SKM-1 (cell line): ENCODE measurements around the gene KCTD10.
"Not testable (repeated sequence)": the region's sequence is repeated elsewhere in the genome, so short reads cannot be mapped to it uniquely, and the experiment has no call there.

Experiments
- DNase-seq: peaks from one replicate; lab custom pipeline; 2025; ENCODE audit not compliant: unreplicated experiment; lab: John Stamatoyannopoulos, UW

The KCTD10 gene

DNA sequence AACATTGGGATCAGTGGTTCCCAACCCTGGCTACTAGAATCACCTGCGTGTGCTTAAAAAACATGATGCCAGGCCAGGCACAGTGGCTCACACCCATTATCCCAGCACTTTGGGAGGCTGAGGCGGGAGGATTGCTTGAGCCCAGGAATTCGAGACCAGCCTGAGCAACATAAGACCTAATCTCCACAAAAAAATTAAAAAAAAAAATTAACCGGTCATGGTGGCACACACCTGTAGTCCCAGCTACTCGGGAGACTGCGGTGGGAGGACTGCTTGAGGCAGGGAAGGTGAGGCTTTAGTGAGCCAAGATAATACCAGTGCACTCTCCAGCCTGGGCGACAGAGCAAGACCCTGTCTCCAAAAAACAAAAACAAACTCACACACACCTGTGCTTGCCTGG is 2.0 kb downstream of the KCTD10 start:
- no peak for DNase-seq

GRCh38 chr12:109473526-109474270 is 3.4 kb downstream of the KCTD10 start:
- DNase-seq: not testable (repeated sequence)

DNA sequence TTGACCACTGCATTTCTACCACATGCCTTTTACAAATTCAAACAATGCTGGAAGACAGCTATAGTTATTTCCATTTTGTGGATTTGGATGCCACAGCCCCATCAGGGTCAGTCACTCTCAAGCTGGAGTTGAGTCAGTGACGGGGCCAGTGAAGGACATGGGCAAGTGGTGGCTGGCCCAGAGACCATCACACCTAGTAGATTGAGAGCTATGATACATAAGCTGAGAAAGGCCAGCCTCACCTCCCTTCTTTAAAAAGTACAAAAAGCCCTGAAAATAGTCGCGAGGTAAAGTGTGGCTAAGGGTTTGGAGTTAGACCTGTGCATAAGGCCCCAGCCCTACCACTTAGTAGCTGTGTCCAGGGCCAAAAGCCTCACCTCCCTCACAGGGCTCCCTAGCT is 4.1 kb downstream of the KCTD10 start:
- no peak for DNase-seq

DNA sequence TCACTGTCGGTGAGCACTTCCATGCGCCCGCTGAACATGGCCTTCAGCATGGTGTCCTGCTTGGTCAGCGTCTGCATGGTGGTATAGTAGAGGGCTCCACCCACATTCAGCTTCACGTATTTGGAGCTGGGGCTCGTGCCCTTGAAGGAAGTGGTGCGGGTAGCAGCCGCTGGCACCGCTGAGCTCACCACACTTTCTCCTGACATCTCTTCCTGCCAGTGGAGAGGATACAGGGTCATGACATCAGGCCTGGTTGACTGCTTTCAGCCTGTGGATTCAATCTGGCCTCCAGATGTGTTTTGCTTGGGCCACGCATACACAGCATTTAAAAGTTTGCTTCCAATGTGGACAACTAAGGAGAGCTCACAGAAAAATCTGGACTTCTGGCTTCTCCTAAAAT is 7.6 kb downstream of the KCTD10 start:
- no peak for DNase-seq

DNA sequence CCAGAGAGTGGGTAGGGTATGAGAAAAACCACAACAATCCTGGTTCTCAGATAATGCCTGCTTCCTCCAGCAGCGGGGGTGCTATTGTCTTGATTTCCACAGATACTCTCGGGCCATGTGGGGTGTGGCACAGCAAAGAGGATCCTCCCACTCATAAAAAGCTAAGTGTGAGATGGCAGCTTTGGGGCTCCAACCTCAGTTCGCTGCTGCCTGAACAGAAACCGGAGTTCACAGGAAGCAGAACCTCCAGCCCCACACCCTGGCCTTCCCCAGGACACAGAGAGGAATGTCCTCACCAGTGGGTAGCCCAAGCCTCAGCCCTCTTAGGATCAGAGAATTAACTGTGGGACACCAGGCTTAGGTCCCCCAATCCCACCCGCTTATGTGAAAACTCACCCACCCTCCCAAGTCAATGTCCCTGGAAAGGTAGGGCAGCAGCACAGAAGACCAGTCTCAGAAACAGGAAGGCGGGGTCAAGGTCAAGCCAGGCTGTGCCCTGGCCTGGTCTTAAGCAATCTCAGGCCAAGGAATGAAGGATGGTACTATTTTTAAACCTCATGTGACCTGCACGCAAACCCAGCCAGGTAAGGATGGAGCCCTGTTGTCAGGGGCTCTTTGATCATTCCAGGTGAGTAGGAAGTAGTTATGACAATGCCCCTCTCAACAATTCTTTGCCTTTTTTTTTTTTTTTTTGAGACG is 9.0 kb downstream of the KCTD10 start:
- DNase-seq: no peak

- no peak for DNase-seq
Observed at GRCh38 chr12:109466821-109467220, 10.3 kb downstream of the KCTD10 start.

- no peak for DNase-seq
Observed at GRCh38 chr12:109466305-109466704, 10.8 kb downstream of the KCTD10 start.

- no peak for DNase-seq
Observed at GRCh38 chr12:109464642-109465351, 12.3 kb downstream of the KCTD10 start.

DNA sequence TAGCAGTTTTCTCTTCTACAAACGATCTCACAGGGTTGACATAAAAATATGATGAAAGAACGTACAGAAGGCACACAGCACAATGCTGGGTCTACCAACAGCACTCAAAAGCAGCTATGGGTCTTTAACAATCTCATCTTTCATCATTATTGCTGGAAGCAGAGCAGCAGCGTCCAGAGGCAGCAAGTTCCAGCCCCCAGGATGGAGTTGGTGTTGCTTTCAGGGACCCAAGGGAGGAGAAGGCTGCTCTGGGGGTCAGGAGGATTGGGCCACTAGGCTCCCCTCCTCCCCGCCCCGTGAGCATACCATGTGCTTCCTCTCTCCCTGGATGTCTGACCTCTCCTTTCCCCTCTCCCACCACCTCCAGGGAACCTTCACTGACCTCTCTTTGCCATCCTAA is 13.3 kb downstream of the KCTD10 start:
- no peak for DNase-seq

DNA sequence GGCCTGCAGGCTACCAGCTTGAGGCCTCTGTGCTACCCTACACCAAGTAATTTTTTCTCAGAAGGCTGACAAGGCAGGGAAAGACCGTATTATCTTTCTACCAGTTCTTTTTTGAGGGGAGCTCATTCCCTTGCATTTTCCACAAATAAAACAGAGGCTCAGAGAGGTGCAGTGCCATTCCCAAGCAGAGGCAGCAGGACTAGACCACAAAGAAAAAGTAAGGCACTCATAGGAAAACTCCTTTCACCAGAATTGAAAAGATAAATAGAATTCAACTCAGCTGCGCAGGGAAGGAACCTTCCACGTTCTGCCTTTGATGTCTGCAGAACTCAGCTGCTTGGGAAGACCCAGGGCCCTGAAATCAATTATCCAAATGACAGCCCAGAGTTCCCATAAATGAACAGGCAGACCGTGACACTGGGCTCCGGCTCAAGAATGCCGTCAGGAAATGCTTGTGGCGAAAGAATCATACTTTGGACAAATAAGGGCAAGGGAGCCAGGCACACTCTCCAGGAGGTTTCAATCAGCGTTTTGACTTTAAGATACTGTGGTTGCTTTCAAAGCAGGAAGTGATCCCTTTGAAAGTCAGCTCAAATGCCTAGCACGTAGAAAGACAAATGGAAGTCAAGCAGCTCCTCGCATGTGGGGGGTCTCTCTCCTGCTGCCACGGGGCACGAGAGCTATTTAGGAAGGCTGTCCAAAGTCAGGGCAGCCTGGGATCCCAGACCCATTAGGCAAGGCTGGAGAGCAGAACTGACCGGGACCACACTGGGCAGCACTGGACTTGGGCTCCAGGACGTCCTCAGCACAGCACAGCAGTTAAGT is 14.0 kb downstream of the KCTD10 start:
- DNase-seq: no peak

DNA sequence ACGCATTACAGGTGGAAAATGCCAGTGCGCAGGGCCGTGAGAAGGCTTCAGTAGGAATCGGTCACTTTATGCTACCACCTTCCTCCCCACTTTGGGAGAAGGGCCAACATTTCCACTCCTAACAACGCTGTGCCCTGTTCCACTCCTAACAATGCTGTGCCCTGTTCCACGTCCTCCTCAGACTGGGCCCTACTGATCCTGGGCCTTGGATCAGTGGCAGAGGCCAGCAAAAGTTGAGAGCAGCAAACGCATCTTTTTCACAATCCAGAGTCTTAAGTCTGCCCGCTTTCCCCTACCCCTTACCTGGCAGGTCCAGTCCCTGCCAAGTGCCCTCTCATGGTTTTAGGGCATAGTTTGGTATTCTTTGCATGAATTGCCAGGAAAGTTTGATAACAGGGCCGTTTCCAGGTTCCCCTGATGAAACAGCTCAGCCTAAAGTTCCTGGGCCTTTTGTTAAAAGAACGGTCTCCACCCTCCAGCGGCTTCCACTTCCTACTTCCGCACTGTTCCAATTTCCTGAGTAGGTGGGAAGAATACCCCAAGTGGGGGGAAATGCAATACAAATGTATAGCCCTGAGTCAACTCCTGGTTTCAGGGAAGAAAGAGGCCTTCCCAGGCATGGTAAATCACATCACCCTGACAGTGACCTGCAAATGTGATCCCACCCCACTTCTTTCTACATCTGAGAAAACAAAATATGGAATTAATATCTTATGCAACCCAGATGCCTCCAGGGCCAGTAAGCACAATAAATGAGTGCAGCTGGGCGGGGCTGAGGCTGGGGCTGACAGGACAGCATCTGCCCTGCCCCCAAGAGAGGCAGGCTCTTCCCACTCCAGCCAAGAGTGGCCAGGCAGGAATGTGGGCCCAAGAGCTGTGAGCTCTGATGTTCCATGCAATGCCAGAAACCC is 15.0 kb downstream of the KCTD10 start:
- DNase-seq: no peak

GRCh38 chr12:109461049-109461845 is 15.9 kb downstream of the KCTD10 start:
- DNase-seq: peak; percentile 26

- DNase-seq: no peak
Observed at GRCh38 chr12:109460538-109460937, 16.6 kb downstream of the KCTD10 start.

DNA sequence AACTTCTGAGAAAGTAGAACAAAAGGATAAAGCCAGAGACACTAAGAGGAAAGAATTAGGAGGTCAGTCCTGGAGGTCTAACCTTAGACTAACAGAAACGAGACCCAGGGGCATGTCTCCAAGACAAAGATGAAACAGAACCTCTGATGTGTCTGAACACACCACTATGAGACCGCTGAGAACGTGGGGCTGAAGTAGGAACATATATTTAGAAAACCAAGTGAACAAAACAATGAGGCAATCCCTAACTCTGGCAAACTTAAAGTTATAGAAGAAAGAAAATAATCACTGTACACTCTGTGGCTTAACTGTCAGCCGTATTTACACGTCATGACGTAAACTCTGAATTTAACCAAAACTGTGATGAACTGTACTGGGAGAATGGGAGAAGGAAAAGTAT is 17.9 kb downstream of the KCTD10 start:
- DNase-seq: no peak

DNA sequence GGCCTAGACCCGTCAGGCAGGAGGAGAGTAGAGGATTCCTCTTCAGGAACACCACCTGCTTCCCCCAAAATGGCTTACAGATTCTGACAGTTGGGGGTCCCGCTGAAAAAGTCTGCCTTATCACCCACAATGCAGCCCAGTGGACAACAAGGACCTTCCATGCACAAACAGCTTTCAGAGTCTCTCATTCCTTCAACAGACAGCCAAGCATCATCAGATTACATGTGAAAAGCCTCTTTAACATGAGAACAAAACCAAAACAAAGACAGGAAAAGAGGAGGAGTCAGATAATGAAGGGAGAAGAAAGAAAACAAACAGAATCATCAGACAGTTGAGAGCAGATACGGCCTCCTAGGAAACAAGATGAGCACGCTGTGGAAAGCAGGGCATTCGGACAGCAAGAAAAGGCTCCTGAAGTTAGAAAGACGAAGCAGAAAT is 18.3 kb downstream of the KCTD10 start:
- DNase-seq: no peak

DNA sequence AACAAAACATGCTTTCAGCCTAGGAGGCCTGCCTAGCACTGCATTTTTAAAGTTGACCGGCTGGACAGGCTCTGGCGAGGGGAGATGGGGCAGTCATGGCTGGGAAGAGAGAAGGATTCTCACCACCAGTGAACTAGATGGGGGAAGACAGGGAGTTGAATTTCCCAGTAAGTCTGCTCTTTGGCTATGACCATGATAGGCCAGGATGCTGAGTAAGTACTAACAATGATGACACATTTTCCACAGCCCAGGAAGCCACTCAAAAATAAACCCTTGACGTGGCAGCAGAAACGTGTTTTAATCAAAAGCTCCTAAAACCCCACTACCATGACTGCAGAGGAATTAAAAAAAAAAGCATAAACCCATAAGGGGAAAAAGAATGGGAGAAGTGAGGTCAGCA is 19.0 kb downstream of the KCTD10 start:
- DNase-seq: no peak

- DNase-seq: no peak
Observed at GRCh38 chr12:109455706-109456105, 21.4 kb downstream of the KCTD10 start.

DNA sequence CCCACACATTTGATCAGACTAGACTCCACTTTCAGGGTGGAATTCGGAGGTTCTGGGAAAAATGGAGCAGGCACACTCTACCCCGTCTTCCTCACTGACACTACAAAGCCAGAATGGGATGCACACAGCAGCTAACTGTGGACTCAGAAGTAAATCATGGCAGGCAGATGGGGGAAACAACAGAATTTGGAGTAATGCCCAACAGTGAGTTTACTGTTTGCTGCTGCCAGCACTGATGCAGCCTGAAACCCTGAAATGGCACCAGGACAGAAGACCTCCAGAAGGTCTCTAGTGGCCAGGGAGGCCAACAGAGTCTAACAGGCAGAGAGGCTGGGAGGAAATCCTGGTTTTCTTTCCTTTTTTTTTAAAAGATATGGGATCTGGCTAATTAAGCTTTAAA is 24.6 kb downstream of the KCTD10 start:
- no peak for DNase-seq

DNA sequence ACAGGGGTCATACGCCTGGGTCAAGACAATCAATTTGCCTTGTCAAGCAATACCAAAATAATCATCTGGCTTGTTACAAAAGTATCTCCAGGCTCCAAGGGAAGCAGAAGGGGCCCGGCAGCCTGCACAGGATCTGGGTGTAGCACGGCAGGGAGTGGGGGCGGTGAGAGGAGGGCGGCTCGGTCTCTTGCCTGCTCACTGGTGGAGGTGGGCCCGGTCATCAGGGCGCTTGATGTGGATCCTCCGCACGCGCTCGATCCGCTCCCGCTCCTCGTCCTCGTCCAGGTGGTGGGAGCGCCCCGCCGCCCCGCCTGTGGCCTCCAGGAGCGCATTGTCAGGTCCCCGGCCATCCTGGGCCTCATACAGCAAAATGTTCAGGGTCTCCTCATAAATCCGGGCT is 25.7 kb downstream of the KCTD10 start:
- no peak for DNase-seq
